ENCODE results near the gene ZNF124. TPM values are rescaled to one million over a fixed set of nuclear protein-coding genes. Genes with fewer than 3 reads are reported as not detected.
"Not testable (repeated sequence)": the region's sequence is repeated elsewhere in the genome, so short reads cannot be mapped to it uniquely, and the experiment has no call there.

ZNF124 gene
- total RNA-seq, 2 experiments from 2014 or later = 18.3 to 20.0 TPM

DNA sequence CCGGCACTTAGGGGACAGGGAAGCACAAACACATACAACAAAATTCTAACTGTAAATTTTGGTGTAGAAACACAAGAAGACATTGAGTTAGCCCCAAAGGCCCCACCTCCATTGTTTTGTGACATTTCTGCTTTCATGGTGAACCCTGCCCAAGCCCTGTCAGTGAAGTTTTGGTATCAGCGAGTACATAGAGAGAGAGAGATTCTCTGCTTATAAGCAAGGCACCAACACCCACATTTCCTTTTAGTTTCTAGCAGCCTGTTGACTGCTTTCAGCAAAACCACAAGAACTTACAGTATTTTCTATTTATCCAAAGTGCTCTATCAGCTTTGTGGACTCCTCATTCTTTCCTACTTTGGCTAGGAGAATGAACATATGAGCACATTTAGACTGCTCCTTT, 24.0 kb downstream of the ZNF124 start:
- no peak overlapping the region for H3K4me3 ChIP-seq (ENCODE audit: low read length)

DNA sequence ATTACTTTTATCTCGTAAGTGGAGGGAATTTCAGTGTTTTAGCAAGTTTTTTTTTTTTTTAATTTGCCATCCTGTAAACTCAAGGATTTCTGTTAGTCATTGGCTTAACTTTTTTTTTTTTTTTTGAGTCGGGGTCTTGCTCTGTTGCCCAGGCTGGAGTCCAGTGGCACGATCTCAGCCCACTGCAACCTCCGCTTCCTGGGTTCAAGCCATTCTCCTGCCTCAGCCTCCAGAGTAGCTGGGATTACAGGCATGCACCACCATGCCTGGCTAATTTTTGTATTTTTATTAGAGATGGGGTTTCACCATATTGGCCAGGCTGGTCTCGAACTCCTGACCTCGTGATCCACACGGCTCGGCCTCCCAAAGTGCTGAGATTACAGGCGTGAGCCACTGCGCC, 24.7 kb downstream of the ZNF124 start:
- intact Hi-C loops (cut with DNase I, micrococcal nuclease); H3K4me1 Mint-ChIP-seq (ENCODE audit: low read depth): not testable (repeated sequence)
- H3K9me3 Mint-ChIP-seq = peaks cover 24% of the 10 kb centered on the region

More for the DNA sequence above, 24.0 kb downstream of the ZNF124 start:
- no peak overlapping the region for H3K4me3 Mint-ChIP-seq
- intact Hi-C loops (cut with DNase I, micrococcal nuclease) = no loop called here
- H3K36me3 ChIP-seq (ENCODE audit: insufficient read depth, low read length) = peaks cover 4% of the 10 kb centered on the region
- H3K36me3 Mint-ChIP-seq (ENCODE audit: low read depth) = peaks cover 87% of the 10 kb centered on the region
- H3K27me3 ChIP-seq (ENCODE audit: control insufficient read depth in 1 of 2, insufficient read depth in 2 of 2, low read length in 2 of 2) = no peaks in the 10 kb centered on the region
- no peaks in the 10 kb centered on the region for H3K4me1 ChIP-seq (ENCODE audit: insufficient read depth, low read length)
- ChIA-PET POLR2A (no interaction called here), CTCF (no interaction called here)
- ATAC-seq (ENCODE audit: poor library complexity) = no peak
- H3K9me3 Mint-ChIP-seq = peaks cover 25% of the 10 kb centered on the region
- no peak overlapping the region for H3K27ac ChIP-seq (ENCODE audit: low read depth in 1 of 2, low read length in 2 of 2)
- DNase-seq = no peak
- no peaks in the 10 kb centered on the region for H3K4me1 Mint-ChIP-seq (ENCODE audit: low read depth)
- H3K27ac Mint-ChIP-seq = no peak overlapping the region
- TF ChIP-seq, protein P1, sequence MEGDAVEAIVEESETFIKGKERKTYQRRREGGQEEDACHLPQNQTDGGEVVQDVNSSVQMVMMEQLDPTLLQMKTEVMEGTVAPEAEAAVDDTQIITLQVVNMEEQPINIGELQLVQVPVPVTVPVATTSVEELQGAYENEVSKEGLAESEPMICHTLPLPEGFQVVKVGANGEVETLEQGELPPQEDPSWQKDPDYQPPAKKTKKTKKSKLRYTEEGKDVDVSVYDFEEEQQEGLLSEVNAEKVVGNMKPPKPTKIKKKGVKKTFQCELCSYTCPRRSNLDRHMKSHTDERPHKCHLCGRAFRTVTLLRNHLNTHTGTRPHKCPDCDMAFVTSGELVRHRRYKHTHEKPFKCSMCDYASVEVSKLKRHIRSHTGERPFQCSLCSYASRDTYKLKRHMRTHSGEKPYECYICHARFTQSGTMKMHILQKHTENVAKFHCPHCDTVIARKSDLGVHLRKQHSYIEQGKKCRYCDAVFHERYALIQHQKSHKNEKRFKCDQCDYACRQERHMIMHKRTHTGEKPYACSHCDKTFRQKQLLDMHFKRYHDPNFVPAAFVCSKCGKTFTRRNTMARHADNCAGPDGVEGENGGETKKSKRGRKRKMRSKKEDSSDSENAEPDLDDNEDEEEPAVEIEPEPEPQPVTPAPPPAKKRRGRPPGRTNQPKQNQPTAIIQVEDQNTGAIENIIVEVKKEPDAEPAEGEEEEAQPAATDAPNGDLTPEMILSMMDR (IDR thresholded peaks at IDR 0.05) = no peak
- no peaks in the 10 kb centered on the region for H3K27me3 Mint-ChIP-seq
- H3K9me3 ChIP-seq (ENCODE audit: control insufficient read depth in 1 of 2, insufficient read depth in 1 of 2, low read length in 2 of 2) = peaks cover 41 to 86% of the 10 kb centered on the region in 2 experiments

DNA sequence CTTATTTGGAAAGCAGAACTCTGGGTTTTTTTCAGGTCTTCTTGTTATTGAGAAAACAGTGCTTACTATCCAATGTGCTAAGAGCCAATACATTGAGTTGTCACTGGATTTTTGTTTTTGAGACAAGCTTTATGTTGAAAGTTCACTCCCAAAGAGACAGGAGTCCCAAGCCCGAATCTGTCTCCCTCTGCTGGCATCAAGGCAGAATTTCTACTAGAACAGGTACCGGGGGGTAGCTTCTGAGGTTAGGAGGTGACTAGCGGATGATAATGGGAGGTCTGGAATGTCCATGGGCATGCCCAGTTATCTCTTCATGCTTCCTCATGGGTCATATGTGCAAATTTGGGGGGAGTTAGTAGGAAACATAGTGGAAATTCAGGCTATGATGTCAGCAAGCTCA, 25.1 kb downstream of the ZNF124 start:
- TF ChIP-seq, protein P1 (IDR thresholded peaks at IDR 0.05) = no peak
- H3K36me3 ChIP-seq (ENCODE audit: insufficient read depth, low read length) = peaks cover 4% of the 10 kb centered on the region
- H3K4me1 ChIP-seq (ENCODE audit: insufficient read depth, low read length) = no peaks in the 10 kb centered on the region
- DNase-seq (no peak), ATAC-seq (ENCODE audit: poor library complexity) (no peak)
- H3K9me3 ChIP-seq (ENCODE audit: control insufficient read depth in 1 of 2, insufficient read depth in 1 of 2, low read length in 2 of 2) = peaks cover 44 to 88% of the 10 kb centered on the region in 2 experiments
- Mint-ChIP-seq H3K27me3 (no peaks in the 10 kb centered on the region), H3K4me3 (no peak overlapping the region), H3K27ac (no peak overlapping the region), H3K36me3 (ENCODE audit: low read depth) (peaks cover 88% of the 10 kb centered on the region), H3K9me3 (peaks cover 24% of the 10 kb centered on the region), H3K4me1 (ENCODE audit: low read depth) (no peaks in the 10 kb centered on the region)
- no peak overlapping the region for H3K4me3 ChIP-seq (ENCODE audit: low read length)
- CTCF ChIA-PET = no interaction called here
- POLR2A ChIA-PET = interaction anchor here (0.5 to 0.7 kb wide), 3 partner anchors 144 to 1056 kb away, joined by 3 to 4 read pairs (median 3); no protein-coding TSS in a partner anchor
- H3K27ac ChIP-seq (ENCODE audit: low read depth in 1 of 2, low read length in 2 of 2) = no peak overlapping the region
- no peaks in the 10 kb centered on the region for H3K27me3 ChIP-seq (ENCODE audit: control insufficient read depth in 1 of 2, insufficient read depth in 2 of 2, low read length in 2 of 2)
- intact Hi-C loops (cut with DNase I, micrococcal nuclease) = no loop called here

More for the DNA sequence above, 24.7 kb downstream of the ZNF124 start:
- H3K27ac ChIP-seq (ENCODE audit: low read depth in 1 of 2, low read length in 2 of 2); CTCF ChIA-PET; H3K4me3 ChIP-seq (ENCODE audit: low read length); H3K36me3 ChIP-seq (ENCODE audit: insufficient read depth, low read length); H3K27ac Mint-ChIP-seq; ATAC-seq (ENCODE audit: poor library complexity); H3K4me1 ChIP-seq (ENCODE audit: insufficient read depth, low read length); H3K27me3 Mint-ChIP-seq; DNase-seq; H3K4me3 Mint-ChIP-seq; H3K27me3 ChIP-seq (ENCODE audit: control insufficient read depth in 1 of 2, insufficient read depth in 2 of 2, low read length in 2 of 2): not testable (repeated sequence)
- peaks cover 40 to 86% of the 10 kb centered on the region in 2 experiments for H3K9me3 ChIP-seq (ENCODE audit: control insufficient read depth in 1 of 2, insufficient read depth in 1 of 2, low read length in 2 of 2)
- POLR2A ChIA-PET = interaction anchor here (0.7 kb wide), 1 partner anchor 787 kb away, joined by 4 read pairs; no protein-coding TSS in a partner anchor
- H3K36me3 Mint-ChIP-seq (ENCODE audit: low read depth) = peaks cover 87% of the 10 kb centered on the region

DNA sequence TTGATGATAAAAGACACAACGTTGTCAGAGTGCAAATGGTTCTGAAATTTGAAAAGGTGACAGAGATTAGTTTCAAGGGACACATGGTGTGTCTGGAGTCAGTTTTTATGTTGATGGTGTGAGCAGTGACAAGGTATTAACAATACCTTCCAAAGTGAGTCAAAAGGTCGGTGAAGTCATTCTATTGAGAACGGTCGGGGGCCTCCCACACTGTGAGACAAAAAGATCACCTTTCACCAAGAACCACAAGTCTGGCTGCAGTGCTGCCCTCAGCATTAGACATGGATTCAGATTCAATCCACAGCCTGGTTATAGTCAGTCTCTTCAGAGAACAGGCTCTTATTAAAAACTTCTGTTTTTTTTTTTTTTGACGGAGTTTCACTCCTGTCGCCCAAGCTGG, 26.5 kb downstream of the ZNF124 start:
- Mint-ChIP-seq H3K27me3 (no peaks in the 10 kb centered on the region), H3K4me1 (ENCODE audit: low read depth) (no peaks in the 10 kb centered on the region), H3K9me3 (peaks cover 19% of the 10 kb centered on the region), H3K36me3 (ENCODE audit: low read depth) (peaks cover 91% of the 10 kb centered on the region), H3K27ac (no peak overlapping the region), H3K4me3 (no peak overlapping the region)
- H3K27ac ChIP-seq (ENCODE audit: low read depth in 1 of 2, low read length in 2 of 2) = no peak overlapping the region
- H3K36me3 ChIP-seq (ENCODE audit: insufficient read depth, low read length) = peaks cover 4% of the 10 kb centered on the region
- H3K9me3 ChIP-seq (ENCODE audit: control insufficient read depth in 1 of 2, insufficient read depth in 1 of 2, low read length in 2 of 2) = peaks cover 50 to 92% of the 10 kb centered on the region in 2 experiments
- H3K27me3 ChIP-seq (ENCODE audit: control insufficient read depth in 1 of 2, insufficient read depth in 2 of 2, low read length in 2 of 2) = no peaks in the 10 kb centered on the region
- DNase-seq = no peak
- ChIA-PET CTCF (no interaction called here), POLR2A (no interaction called here)
- intact Hi-C loops (cut with DNase I, micrococcal nuclease) = no loop called here
- H3K4me3 ChIP-seq (ENCODE audit: low read length) = no peak overlapping the region
- no peaks in the 10 kb centered on the region for H3K4me1 ChIP-seq (ENCODE audit: insufficient read depth, low read length)
- no peak for ATAC-seq (ENCODE audit: poor library complexity)
- TF ChIP-seq, protein P1 (IDR thresholded peaks at IDR 0.05) = no peak

DNA sequence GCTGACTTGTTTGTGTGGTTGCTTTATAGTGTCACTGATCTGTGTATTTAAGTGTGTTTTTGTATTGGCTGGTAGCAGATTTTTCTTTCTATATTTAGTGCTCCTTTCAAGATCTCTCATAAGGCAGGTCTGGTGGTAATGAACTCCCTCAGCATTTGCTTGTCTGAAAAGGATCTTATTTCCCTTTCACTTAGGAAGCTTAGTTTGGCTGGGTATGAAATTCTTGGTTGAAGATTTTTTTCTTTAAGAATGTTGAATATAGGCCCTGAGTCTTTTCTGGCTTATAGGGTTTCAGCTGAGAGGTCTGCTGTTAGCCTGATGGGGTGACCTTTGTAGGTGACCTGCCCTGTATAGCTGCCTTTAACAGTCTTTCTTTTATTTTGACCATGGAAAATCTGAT, 32.3 kb downstream of the ZNF124 start:
- DNase-seq; H3K27ac ChIP-seq (ENCODE audit: low read depth in 1 of 2, low read length in 2 of 2); H3K4me1 ChIP-seq (ENCODE audit: insufficient read depth, low read length); H3K4me3 ChIP-seq (ENCODE audit: low read length); H3K36me3 ChIP-seq (ENCODE audit: insufficient read depth, low read length); intact Hi-C loops (cut with DNase I, micrococcal nuclease); POLR2A ChIA-PET; H3K27me3 Mint-ChIP-seq; H3K4me3 Mint-ChIP-seq; ATAC-seq (ENCODE audit: poor library complexity); H3K4me1 Mint-ChIP-seq (ENCODE audit: low read depth); H3K27me3 ChIP-seq (ENCODE audit: control insufficient read depth in 1 of 2, insufficient read depth in 2 of 2, low read length in 2 of 2); H3K27ac Mint-ChIP-seq: not testable (repeated sequence)
- Mint-ChIP-seq H3K9me3 (peaks cover 33% of the 10 kb centered on the region), H3K36me3 (ENCODE audit: low read depth) (peaks cover 92% of the 10 kb centered on the region)
- peaks cover 33 to 87% of the 10 kb centered on the region in 2 experiments for H3K9me3 ChIP-seq (ENCODE audit: control insufficient read depth in 1 of 2, insufficient read depth in 1 of 2, low read length in 2 of 2)
- CTCF ChIA-PET = interaction anchor here (1.4 kb wide), 1 partner anchor 10 kb away, joined by 3 read pairs; no protein-coding TSS in a partner anchor
